Astrocyte (in vitro differentiated cells and primary cell): ENCODE results near the gene CRADD. TPM values are rescaled to one million over a fixed set of nuclear protein-coding genes. Genes with fewer than 3 reads are reported as not detected.

ENCODE experiments used
- DNase-seq: peaks from one replicate; pipeline ENCODE4 v3.0.0-alpha.2; 2010; ENCODE audit warnings: low read depth
- FAIRE-seq: peaks from 2 replicates; lab custom pipeline; 2011; peaks lifted over from hg19 to GRCh38; lab: Jason Lieb, UNC
- H2AFZ ChIP-seq: 2 replicates; pipeline ENCODE4 v1.6.0; 2012; ENCODE audit warnings: low read depth, low read length, inconsistent platforms
- H3K27ac ChIP-seq: 2 replicates; pipeline ENCODE4 v1.5.1; 2011; ENCODE audit warnings: low read depth, low read length, inconsistent platforms
- H3K27me3 ChIP-seq: 2 replicates; pipeline ENCODE4 v1.6.0; 2011; ENCODE audit warnings: low read length, inconsistent platforms; ENCODE audit not compliant: insufficient read depth
- H3K36me3 ChIP-seq: 2 replicates; pipeline ENCODE4 v1.5.1; 2011; ENCODE audit warnings: low read length, inconsistent platforms; ENCODE audit not compliant: insufficient read depth
- H3K4me1 ChIP-seq: 2 replicates; pipeline ENCODE4 v1.5.1; 2011; ENCODE audit warnings: low read length, inconsistent platforms; ENCODE audit not compliant: insufficient read depth
- H3K4me2 ChIP-seq: 2 replicates; pipeline ENCODE4 v1.6.0; 2012; ENCODE audit warnings: low read length, inconsistent platforms
- H3K4me3 ChIP-seq: 2 replicates; pipeline ENCODE4 v1.5.1; 2011; ENCODE audit warnings: low read depth, mild to moderate bottlenecking, low read length, inconsistent platforms; ENCODE audit not compliant: insufficient read depth
- H3K79me2 ChIP-seq: 2 replicates; pipeline ENCODE4 v1.6.0; 2012; ENCODE audit warnings: mild to moderate bottlenecking, low read length, inconsistent platforms; ENCODE audit not compliant: insufficient read depth
- H3K9ac ChIP-seq: 2 replicates; pipeline ENCODE4 v1.6.0; 2012; ENCODE audit warnings: mild to moderate bottlenecking, low read length, inconsistent platforms
- H3K9me3 ChIP-seq: 2 replicates; pipeline ENCODE4 v1.5.1; 2012; ENCODE audit warnings: low read depth, mild to moderate bottlenecking, low read length, inconsistent platforms; ENCODE audit not compliant: insufficient read depth
- H4K20me1 ChIP-seq: 2 replicates; pipeline ENCODE4 v1.6.0; 2012; ENCODE audit warnings: low read length, inconsistent platforms; ENCODE audit not compliant: insufficient read depth
- H3K27ac Mint-ChIP-seq: one replicate; pipeline ENCODE4 v1.8.0; 2021; ENCODE audit warnings: mild to moderate bottlenecking, mixed read lengths; ENCODE audit not compliant: unreplicated experiment
- H3K27me3 Mint-ChIP-seq: one replicate; pipeline ENCODE4 v1.8.0; 2021; ENCODE audit warnings: low read depth, mixed read lengths; ENCODE audit not compliant: unreplicated experiment
- H3K36me3 Mint-ChIP-seq: one replicate; pipeline ENCODE4 v1.8.0; 2021; ENCODE audit warnings: low read depth, mixed read lengths; ENCODE audit not compliant: unreplicated experiment
- H3K4me1 Mint-ChIP-seq: one replicate; pipeline ENCODE4 v1.8.0; 2021; ENCODE audit warnings: low read depth, mixed read lengths; ENCODE audit not compliant: unreplicated experiment
- H3K4me3 Mint-ChIP-seq: one replicate; pipeline ENCODE4 v1.8.0; 2021; ENCODE audit warnings: mild to moderate bottlenecking, moderate library complexity, mixed read lengths; ENCODE audit not compliant: unreplicated experiment
- H3K9me3 Mint-ChIP-seq: one replicate; pipeline ENCODE4 v1.8.0; 2021; ENCODE audit warnings: mild to moderate bottlenecking, mixed read lengths; ENCODE audit not compliant: unreplicated experiment
- EZH2 ChIP-seq: IDR thresholded peaks from 2 replicates; pipeline ENCODE4 v1.6.1; 2012; ENCODE audit warnings: mild to moderate bottlenecking, low read length, inconsistent platforms; ENCODE audit not compliant: insufficient read depth
- total RNA-seq: library from RNA; stranded (reverse); gene quantifications from 2 replicates; pipeline ENCODE4 v1.2.1, GENCODE V29; 2021
- TF ChIP-seq, protein P1 (sequence below): IDR thresholded peaks from 2 replicates; pipeline ENCODE4 v1.5.1; 2011; ENCODE audit warnings: low read depth, mild to moderate bottlenecking, inconsistent platforms, low read length, moderate library complexity; ENCODE audit not compliant: insufficient read depth

CRADD gene
- total RNA-seq, 1 donor from 2014 or later = 8.8 TPM

DNA sequence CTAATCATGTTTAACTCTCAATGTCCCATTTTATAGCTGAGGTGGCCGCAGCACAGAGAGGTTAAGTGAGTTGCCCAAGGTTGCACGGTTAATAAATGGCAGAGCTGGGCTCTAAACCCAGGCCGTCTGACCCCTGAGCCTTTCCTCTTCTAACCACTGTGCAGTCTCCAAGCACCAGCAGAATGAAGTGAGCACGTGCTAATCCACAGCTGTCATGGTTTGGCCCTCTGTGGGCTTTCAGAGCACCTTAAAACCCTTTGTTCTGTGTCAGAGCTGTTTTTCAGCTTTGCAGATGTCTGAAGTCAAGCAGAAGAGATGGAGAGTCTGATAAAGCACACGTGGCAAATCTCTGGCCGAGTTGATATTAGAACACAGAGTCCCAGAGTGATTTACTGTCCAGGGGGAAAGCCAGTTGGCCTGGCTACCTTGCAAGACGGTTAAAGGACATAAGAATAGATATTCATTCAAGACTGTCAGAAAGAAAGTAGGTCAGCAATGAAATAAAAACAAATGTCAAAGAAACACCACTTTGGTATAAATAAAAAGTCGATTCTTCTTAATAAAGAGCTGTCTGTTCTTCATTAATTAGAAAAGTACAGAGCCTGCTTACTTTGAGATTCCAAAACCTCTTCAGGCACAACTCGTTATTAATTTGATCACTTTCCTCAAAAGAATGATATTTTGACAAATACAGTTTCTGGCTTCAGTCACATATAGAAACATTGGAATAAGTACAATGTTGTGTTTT, 107.3 kb downstream of the CRADD start:
- Histone ChIP-seq H3K27ac (peak overlapping the region; percentile 92), H3K4me1 (peaks cover 42% of the 10 kb centered on the region), H3K4me3 (no peak overlapping the region), H3K36me3 (no peaks in the 10 kb centered on the region), H3K9ac (peak overlapping the region; percentile 75), H3K79me2 (no peaks in the 10 kb centered on the region), H3K4me2 (peak overlapping the region; percentile 63), H3K9me3 (no peaks in the 10 kb centered on the region), H2AFZ (peak overlapping the region; percentile 34), H4K20me1 (no peaks in the 10 kb centered on the region), H3K27me3 (no peaks in the 10 kb centered on the region)
- peaks cover 43% of the 10 kb centered on the region for H3K4me1 Mint-ChIP-seq
- H3K27ac Mint-ChIP-seq = peak overlapping the region; percentile 96
- peak; percentile 93 for DNase-seq
- peaks cover 2% of the 10 kb centered on the region for H3K36me3 Mint-ChIP-seq
- peak; percentile 65 for FAIRE-seq
- peaks cover 5% of the 10 kb centered on the region for H3K9me3 Mint-ChIP-seq
- no peak for TF ChIP-seq EZH2
- TF ChIP-seq, protein P1, sequence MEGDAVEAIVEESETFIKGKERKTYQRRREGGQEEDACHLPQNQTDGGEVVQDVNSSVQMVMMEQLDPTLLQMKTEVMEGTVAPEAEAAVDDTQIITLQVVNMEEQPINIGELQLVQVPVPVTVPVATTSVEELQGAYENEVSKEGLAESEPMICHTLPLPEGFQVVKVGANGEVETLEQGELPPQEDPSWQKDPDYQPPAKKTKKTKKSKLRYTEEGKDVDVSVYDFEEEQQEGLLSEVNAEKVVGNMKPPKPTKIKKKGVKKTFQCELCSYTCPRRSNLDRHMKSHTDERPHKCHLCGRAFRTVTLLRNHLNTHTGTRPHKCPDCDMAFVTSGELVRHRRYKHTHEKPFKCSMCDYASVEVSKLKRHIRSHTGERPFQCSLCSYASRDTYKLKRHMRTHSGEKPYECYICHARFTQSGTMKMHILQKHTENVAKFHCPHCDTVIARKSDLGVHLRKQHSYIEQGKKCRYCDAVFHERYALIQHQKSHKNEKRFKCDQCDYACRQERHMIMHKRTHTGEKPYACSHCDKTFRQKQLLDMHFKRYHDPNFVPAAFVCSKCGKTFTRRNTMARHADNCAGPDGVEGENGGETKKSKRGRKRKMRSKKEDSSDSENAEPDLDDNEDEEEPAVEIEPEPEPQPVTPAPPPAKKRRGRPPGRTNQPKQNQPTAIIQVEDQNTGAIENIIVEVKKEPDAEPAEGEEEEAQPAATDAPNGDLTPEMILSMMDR = no peak
- H3K4me3 Mint-ChIP-seq = peak overlapping the region; percentile 34
- no peaks in the 10 kb centered on the region for H3K27me3 Mint-ChIP-seq

DNA sequence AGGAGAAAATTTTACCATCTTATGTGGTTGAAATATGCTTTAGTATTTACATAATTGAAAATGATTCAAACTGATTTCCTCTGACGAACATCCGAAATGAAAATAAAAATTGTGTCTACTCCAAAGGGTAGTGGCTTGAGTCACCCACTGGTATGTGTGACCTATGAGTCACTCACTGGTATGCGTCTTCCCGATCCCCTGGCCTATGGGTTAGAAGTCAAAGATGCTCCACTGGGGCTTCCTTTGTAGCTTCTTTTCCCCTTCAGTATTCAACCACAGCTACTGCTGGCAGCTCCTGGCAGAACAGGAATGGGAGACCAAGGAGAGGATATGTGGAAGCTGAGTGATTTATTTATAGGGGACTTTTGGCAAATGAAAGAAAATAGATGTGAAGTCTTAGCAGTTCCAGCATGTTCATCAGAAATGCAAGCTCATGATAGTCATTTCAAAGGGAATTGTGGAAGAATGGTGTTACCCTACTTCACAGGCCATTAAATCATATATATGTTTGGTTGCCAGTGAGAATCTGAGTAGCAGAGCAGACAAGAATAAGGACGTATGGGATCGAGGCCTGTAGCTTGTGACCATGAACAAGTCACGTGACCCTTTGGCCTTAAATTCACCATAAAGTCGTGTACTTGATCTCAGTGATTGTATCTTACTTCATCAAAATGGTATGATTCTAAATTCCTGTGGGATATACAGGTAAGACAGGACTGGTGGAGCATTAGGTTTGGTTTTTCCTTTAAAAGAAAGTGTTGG, 108.3 kb downstream of the CRADD start:
- Mint-ChIP-seq H3K27ac (peak overlapping the region; percentile 96), H3K9me3 (peaks cover 5% of the 10 kb centered on the region), H3K4me3 (peak overlapping the region; percentile 34), H3K36me3 (no peaks in the 10 kb centered on the region), H3K4me1 (peaks cover 47% of the 10 kb centered on the region), H3K27me3 (no peaks in the 10 kb centered on the region)
- Histone ChIP-seq H3K79me2 (no peaks in the 10 kb centered on the region), H3K9me3 (no peaks in the 10 kb centered on the region), H3K27ac (peak overlapping the region; percentile 92), H3K36me3 (no peaks in the 10 kb centered on the region), H4K20me1 (no peaks in the 10 kb centered on the region), H3K9ac (peak overlapping the region; percentile 75), H3K27me3 (no peaks in the 10 kb centered on the region), H2AFZ (no peak overlapping the region), H3K4me2 (peak overlapping the region; percentile 63), H3K4me3 (no peak overlapping the region), H3K4me1 (peaks cover 50% of the 10 kb centered on the region)
- peak; percentile 94 for DNase-seq
- peak; percentile 86 for FAIRE-seq
- no peak for TF ChIP-seq EZH2
- TF ChIP-seq, protein P1 = no peak
